HT1080 (cell line): ENCODE data around the gene GFOD1. TPM values are rescaled to one million over a fixed set of nuclear protein-coding genes. Genes with fewer than 3 reads are reported as not detected.

Experiments
- DNase-seq: peaks from one replicate; pipeline ENCODE4 v3.0.0-alpha.2; 2015; ENCODE audit warnings: low read depth
- total RNA-seq: library from RNA; depleted of rRNA; stranded (reverse); fragments of >200 nt; shearing (Covaris generic); gene quantifications from 2 replicates; pipeline ENCODE4 v1.2.3, GENCODE V29; 2014

Gene GFOD1
- total RNA-seq, 1 experiment from 2014 or later: 6.6 TPM

DNA sequence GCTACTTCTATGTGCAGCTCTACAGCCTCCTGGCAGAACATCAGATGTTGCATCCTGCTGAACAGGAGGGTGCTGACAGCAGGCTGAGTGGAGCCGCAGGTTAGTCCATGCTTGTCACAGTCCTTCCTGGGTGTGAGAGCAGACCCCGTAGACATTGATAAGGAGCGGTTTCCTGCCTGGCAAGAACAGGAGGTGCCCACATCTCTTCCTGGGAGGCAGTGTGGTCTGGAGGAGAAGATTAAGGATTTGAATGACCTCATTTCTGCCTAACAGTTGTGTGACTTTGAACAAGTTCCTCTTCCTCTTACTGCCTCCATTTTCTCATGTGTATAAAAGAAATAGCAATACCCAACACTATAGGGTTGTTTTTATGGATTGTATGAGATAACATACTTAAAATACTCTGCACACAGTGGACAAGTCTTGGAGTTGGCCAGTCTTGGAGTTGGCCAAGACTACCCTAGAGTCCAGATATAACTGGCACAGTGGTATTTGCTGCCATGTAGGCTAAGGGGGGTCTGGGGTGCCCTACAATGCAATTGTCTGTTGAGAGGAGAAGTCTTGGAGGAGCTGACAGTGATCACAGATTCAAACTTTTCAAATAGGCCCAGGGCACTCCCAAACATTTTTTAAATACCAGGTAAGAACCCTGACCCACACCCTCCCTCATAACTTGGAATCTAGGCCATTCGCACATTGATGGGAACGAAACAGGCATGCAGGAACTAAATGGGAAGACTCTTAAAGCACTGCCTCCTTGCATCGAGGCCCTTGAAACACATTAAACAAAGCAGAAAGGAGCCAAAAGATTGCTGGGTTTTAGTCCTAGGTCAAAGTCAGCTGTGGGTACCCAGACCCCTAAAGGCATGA is 126.5 kb downstream of the GFOD1 start:
- DNase-seq: peak; percentile 54

- no peak for DNase-seq
Measured at GRCh38 chr6:13359287-13359686, 128.1 kb downstream of the GFOD1 start.

GRCh38 chr6:13358511-13358910 is 128.9 kb downstream of the GFOD1 start:
- DNase-seq: no peak

DNA sequence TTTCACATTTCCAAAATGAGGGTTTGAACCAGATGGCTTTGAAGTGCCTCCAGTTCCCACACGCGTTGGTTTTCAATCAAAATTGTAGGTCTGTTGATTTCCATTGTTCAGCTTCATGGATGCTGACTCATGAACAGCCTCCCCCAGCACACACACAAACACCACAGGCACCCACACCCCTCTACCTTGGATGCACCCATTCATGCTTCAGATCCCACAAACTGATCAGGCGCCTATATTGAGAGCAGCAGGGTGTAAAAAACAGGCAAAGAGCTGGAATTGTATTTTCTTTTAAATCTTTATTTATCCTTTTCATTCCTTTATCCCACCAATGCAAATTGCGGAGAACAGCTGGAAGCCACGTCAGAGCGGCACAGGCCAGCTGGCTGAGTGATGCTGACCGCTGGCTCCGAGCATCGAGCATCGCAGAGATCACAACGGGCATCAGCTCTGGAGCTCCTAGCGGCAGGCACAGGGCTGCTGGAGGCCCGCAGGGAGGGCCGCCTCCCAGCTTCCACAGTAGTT is 129.8 kb downstream of the GFOD1 start:
- DNase-seq: peak; percentile 34

- DNase-seq: peak; percentile 22
Measured at GRCh38 chr6:13355999-13356785, 131.2 kb downstream of the GFOD1 start.

DNA sequence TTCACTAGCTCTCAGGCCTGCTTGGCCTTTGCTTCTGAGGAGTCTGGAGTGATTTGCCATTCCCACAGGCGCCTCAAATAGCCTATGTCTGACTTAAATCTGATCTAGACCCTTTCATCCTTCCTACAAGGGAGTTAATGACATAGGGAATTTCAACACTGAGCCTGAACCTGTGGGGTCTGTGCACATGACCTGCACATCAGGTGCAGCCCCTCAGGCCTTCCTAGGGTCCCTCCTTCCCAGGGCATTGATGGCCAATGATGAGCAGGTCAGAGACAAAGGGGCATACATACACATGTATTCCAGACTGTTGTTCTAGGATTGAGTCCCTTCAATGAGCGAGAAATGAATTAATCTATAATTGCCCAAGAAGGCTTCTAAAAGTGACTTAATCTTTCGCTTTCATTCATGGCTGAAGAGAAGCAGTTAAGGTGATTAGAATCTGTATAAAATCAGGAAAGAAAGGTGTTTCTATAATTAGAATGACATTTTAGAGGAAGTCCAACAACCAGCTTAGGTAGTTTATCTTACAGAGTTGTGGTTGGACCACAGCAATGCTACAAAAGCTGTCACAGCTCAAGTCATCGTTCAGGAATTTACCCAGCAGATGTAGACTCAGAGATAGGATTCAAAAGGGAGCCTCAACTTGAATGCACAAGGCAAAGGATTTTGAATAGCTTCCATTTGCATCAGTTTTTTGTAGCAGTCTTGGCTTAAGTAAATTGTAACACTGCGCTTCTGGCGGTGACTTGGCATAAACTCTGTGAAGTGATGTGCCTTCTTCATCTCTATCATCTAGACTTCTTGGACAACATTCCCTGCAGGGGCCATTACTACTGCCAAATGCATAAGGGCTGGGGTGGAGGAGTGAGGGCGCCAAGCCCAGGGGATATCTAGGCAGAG is 132.1 kb downstream of the GFOD1 start:
- DNase-seq: peak; percentile 94

GRCh38 chr6:13354331-13355042 is 132.9 kb downstream of the GFOD1 start:
- DNase-seq: peak; percentile 77

DNA sequence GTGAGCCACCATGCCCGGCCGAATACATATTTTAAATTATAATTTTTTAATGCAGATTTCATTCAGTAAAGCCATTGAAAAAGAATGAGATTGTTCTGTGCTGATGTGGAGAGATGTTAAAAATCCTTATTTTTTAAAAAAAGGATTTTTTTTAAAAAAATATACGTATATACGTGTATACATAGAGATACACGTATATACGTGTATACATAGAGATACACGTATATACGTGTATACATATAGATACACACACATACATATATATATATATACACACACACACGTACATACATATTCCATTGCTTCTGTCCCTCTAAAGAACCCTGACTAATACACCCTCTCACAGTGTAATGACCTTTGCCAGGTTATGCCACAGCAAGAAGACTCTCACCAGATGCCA is 135.2 kb downstream of the GFOD1 start:
- DNase-seq: no peak

DNA sequence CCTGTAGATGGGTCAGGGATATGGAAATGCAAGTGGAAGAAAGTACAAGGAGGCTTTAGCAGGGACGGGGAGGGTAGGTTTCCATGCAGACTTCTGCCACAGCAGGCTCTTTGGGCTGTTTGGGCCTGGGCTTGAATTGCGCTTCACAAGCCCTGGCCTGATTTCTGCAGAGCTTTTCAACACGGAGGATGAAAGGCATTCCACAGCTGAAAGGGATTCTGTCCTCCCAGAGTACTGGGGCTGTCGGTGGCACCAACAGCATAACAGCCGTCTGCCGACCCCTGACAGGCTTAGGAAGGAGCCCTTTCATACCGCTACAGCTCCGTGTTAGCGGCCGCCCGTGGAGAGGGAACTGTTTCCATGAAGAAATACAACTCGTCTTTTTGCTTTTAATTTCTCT is 136.1 kb downstream of the GFOD1 start:
- DNase-seq: no peak

GRCh38 chr6:13349811-13350506 is 137.4 kb downstream of the GFOD1 start:
- no peak for DNase-seq

- no peak for DNase-seq
Measured at GRCh38 chr6:13348334-13349113, 138.9 kb downstream of the GFOD1 start.

GRCh38 chr6:13346245-13346644 is 141.2 kb downstream of the GFOD1 start:
- no peak for DNase-seq

- no peak for DNase-seq
Measured at GRCh38 chr6:13342414-13343019, 144.9 kb downstream of the GFOD1 start.

- no peak for DNase-seq
Measured at GRCh38 chr6:13339863-13340630, 147.4 kb downstream of the GFOD1 start.

- DNase-seq: no peak
Measured at GRCh38 chr6:13338038-13338437, 149.4 kb downstream of the GFOD1 start.

DNA sequence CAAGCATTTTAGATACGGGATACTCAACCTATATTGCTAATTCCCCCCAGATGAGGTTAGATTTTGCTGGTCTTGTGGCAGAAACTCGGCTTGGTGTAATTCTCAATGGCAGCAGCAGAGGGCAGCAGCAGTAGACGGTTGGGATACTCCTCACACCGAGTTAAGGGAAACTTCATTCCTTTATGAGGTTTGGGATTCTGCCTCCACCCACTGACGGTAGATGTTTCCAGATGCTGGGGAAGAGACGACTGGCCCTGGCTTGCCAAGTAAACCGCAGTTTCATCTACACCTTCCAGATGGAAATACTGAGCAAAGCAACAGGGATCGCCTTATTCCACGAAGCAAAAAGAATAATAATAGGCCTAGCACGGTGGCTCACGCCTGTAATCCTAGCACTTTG is 150.8 kb downstream of the GFOD1 start:
- DNase-seq: peak; percentile 70

DNA sequence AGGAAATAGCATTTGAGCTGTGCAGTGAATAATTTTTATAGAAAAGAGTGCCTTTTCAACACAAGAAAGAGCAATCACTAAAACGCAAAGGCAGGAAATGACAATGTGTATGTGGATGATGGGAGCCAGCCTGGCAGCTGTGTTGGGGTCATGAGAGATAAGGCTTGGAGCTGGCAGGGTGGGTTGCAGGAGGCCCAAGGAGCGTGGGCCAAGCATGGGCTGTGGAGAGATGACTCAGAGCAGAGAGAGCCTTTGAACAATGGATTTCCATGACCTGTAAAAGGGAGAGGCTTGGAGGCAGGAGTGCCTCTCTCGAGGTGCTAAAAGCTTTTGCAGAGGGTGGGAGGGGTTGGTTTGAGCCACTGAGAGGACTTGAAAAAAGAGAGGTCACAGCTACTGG is 152.4 kb downstream of the GFOD1 start:
- DNase-seq: peak; percentile 62

DNA sequence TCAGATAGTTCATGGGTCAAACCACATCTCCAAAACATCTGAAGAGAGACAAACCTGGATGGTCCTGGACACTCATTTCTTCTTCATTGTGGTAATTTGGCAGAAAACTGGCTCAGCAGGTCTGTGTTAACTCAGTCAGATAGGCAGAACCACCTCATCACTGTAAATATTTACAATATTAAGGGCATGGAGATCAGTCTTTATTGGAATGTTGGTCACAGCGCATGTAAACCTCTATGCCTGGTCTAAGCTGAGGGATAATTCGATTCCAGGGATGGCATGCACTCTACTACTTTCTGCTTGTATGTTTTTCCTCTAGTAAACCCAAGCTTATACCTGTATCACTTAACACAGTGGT is 155.1 kb downstream of the GFOD1 start:
- DNase-seq: no peak
